Stromal cell of bone marrow (primary cell): ENCODE results near the gene KIFC3.

Experiments
- DNase-seq: peaks from one replicate; pipeline ENCODE4 v3.0.0-alpha.2; 2012; ENCODE audit warnings: low read depth

KIFC3 gene

GRCh38 chr16:57764341-57765159 lies 37.7 kb downstream of the KIFC3 start:
- DNase-seq: peak; percentile 76

GRCh38 chr16:57764006-57764340 lies 38.3 kb downstream of the KIFC3 start:
- no peak for DNase-seq

- DNase-seq: no peak
These were observed 38.8 kb downstream of the KIFC3 start for GRCh38 chr16:57763285-57764005.

GRCh38 chr16:57762365-57763040 lies 39.8 kb downstream of the KIFC3 start:
- no peak for DNase-seq

- DNase-seq: no peak
These were observed 40.3 kb downstream of the KIFC3 start for GRCh38 chr16:57761957-57762356.

GRCh38 chr16:57761301-57761700 lies 41.0 kb downstream of the KIFC3 start:
- no peak for DNase-seq

- DNase-seq: no peak
These were observed 41.7 kb downstream of the KIFC3 start for GRCh38 chr16:57760357-57761160.

GRCh38 chr16:57759541-57760356 lies 42.5 kb downstream of the KIFC3 start:
- no peak for DNase-seq

- DNase-seq: no peak
These were observed 43.2 kb downstream of the KIFC3 start for GRCh38 chr16:57759131-57759530.

- no peak for DNase-seq
These were observed 43.8 kb downstream of the KIFC3 start for GRCh38 chr16:57758331-57759117.

GRCh38 chr16:57757883-57758282 lies 44.4 kb downstream of the KIFC3 start:
- DNase-seq: no peak

GRCh38 chr16:57757326-57757786 lies 44.9 kb downstream of the KIFC3 start:
- DNase-seq: peak; percentile 54

GRCh38 chr16:57756424-57757325 lies 45.6 kb downstream of the KIFC3 start:
- DNase-seq: no peak

- DNase-seq: no peak
These were observed 46.4 kb downstream of the KIFC3 start for GRCh38 chr16:57755726-57756423.

- no peak for DNase-seq
These were observed 47.1 kb downstream of the KIFC3 start for GRCh38 chr16:57755061-57755684.

- no peak for DNase-seq
These were observed 47.8 kb downstream of the KIFC3 start for GRCh38 chr16:57754354-57755060.
